GM12872 (cell line): ENCODE data around the gene GABARAP.

Experiments
- CTCF ChIP-seq: IDR thresholded peaks from 3 replicates; pipeline ENCODE4 v1.5.1; 2011; ENCODE audit warnings: low read depth, mild to moderate bottlenecking, low read length, moderate library complexity; ENCODE audit not compliant: insufficient read depth

GABARAP gene

GRCh38 chr17:7250695-7251627 is 8.7 kb upstream of the GABARAP start:
- no peak for TF ChIP-seq CTCF

- TF ChIP-seq CTCF: no peak
Measured at GRCh38 chr17:7249830-7250229, 7.6 kb upstream of the GABARAP start.

GRCh38 chr17:7249214-7249613 is 7.0 kb upstream of the GABARAP start:
- TF ChIP-seq CTCF: no peak

GRCh38 chr17:7248796-7249195 is 6.5 kb upstream of the GABARAP start:
- TF ChIP-seq CTCF: no peak

GRCh38 chr17:7246779-7247178 is 4.5 kb upstream of the GABARAP start:
- TF ChIP-seq CTCF: no peak

- TF ChIP-seq CTCF: no peak
Measured at GRCh38 chr17:7243453-7243729, 1.1 kb upstream of the GABARAP start.

GRCh38 chr17:7242717-7243452 is 636 bp upstream of the GABARAP start:
- no peak for TF ChIP-seq CTCF
